ENCODE measurements around the gene DNAJC10.

DNAJC10 gene

GRCh38 chr2:182821182-182821581 lies 105.1 kb downstream of the DNAJC10 start:
- DNase-seq (ENCODE audit: low read depth), result peak; percentile 2
- TF ChIP-seq, protein P1, sequence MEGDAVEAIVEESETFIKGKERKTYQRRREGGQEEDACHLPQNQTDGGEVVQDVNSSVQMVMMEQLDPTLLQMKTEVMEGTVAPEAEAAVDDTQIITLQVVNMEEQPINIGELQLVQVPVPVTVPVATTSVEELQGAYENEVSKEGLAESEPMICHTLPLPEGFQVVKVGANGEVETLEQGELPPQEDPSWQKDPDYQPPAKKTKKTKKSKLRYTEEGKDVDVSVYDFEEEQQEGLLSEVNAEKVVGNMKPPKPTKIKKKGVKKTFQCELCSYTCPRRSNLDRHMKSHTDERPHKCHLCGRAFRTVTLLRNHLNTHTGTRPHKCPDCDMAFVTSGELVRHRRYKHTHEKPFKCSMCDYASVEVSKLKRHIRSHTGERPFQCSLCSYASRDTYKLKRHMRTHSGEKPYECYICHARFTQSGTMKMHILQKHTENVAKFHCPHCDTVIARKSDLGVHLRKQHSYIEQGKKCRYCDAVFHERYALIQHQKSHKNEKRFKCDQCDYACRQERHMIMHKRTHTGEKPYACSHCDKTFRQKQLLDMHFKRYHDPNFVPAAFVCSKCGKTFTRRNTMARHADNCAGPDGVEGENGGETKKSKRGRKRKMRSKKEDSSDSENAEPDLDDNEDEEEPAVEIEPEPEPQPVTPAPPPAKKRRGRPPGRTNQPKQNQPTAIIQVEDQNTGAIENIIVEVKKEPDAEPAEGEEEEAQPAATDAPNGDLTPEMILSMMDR (conservative IDR thresholded peaks at IDR 0.05; ENCODE audit: low read length), result no peak
- no peak overlapping the region for H3K4me3 ChIP-seq (ENCODE audit: low read length)

GRCh38 chr2:182822733-182823132 lies 106.7 kb downstream of the DNAJC10 start:
- TF ChIP-seq, protein P1 (conservative IDR thresholded peaks at IDR 0.05; ENCODE audit: low read length), result no peak
- no peak overlapping the region for H3K4me3 ChIP-seq (ENCODE audit: low read length)
- DNase-seq (ENCODE audit: low read depth), result no peak

DNA sequence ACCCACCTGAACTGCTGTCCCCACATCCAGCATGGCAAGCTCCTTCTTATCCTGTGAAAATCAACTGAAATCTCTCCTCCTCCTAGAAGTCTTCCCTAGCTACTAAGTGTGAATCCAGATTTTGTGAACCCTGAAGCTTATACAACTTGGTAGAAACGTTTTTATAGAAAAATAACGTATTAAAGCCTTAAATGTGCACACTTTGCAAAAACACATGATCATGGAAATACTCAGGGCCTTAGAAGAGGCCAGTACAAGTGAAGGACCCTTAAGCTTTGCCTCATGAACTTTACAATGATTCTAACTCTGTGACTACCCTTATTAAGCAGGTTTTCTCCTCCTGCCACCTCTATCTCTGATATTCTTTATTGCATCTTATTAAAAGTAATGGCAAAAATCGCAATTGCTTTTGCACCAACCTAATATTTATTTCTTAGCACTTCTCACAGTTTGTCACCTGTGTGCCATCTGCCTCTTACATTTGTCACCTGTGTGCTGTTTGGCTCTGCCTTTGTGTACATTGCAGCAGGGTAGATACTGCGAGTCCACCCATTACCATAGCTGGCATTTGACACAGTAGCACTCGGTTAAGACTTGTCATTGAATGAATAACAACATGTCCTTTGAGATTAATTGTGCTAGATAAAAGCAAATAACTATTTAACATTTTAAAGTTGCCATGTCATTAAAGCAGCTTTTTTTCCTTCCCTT lies 108.2 kb downstream of the DNAJC10 start:
- H3K4me3 ChIP-seq (ENCODE audit: low read length), result no peak overlapping the region
- DNase-seq (ENCODE audit: low read depth), result no peak
- TF ChIP-seq, protein P1 (conservative IDR thresholded peaks at IDR 0.05; ENCODE audit: low read length), result no peak

- no peak for DNase-seq (ENCODE audit: low read depth)
- no peak overlapping the region for H3K4me3 ChIP-seq (ENCODE audit: low read length)
- TF ChIP-seq, protein P1 (conservative IDR thresholded peaks at IDR 0.05; ENCODE audit: low read length), result no peak
Observed at GRCh38 chr2:182824767-182825158, 108.7 kb downstream of the DNAJC10 start.

GRCh38 chr2:182826064-182826463 lies 110.0 kb downstream of the DNAJC10 start:
- TF ChIP-seq, protein P1 (conservative IDR thresholded peaks at IDR 0.05; ENCODE audit: low read length), result no peak
- no peak overlapping the region for H3K4me3 ChIP-seq (ENCODE audit: low read length)
- no peak for DNase-seq (ENCODE audit: low read depth)

GRCh38 chr2:182826496-182826895 lies 110.4 kb downstream of the DNAJC10 start:
- no peak overlapping the region for H3K4me3 ChIP-seq (ENCODE audit: low read length)
- DNase-seq (ENCODE audit: low read depth), result no peak
- TF ChIP-seq, protein P1 (conservative IDR thresholded peaks at IDR 0.05; ENCODE audit: low read length), result no peak

- DNase-seq (ENCODE audit: low read depth), result no peak
- no peak overlapping the region for H3K4me3 ChIP-seq (ENCODE audit: low read length)
- TF ChIP-seq, protein P1 (conservative IDR thresholded peaks at IDR 0.05; ENCODE audit: low read length), result no peak
Observed at GRCh38 chr2:182827182-182827879, 111.3 kb downstream of the DNAJC10 start.

Measured in AG10803 (cell line).